Erythroblast (primary cell): ENCODE data around the gene ACADL.

Experiments
- GATA1 ChIP-seq: IDR thresholded peaks from 2 replicates; pipeline ENCODE4 v1.6.1; 2011; ENCODE audit warnings: low read depth, mild to moderate bottlenecking, control low read depth, low read length, moderate library complexity
- POLR2A ChIP-seq: IDR thresholded peaks from 2 replicates; pipeline ENCODE4 v1.6.1; 2011; ENCODE audit warnings: mild to moderate bottlenecking, low read length

DNA sequence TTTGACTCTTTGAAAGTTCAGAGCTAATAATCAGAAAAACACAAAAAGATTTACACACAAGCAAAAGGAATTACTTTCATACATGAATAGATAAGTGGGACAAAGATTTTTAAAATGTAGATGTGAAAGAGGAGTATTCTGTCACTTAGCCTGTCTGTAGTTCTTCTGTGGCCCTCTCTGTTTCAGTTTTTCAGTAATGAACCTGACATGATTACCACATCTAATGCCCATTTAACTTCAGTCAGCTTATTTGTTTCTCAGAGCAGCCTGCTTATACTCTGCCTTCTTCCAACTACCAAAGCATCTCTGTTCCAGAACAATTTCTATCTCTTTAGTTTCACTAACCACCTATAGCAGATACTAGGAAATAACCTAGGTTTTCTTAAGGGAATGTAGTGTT, 34.4 kb upstream of the ACADL start:
- TF ChIP-seq POLR2A (no peak), GATA1 (no peak)
